Fibroblast of the aortic adventitia (primary cell): ENCODE results near the gene C1orf159. TPM values are rescaled to one million over a fixed set of nuclear protein-coding genes. Genes with fewer than 3 reads are reported as not detected.

Experiments
- DNase-seq: peaks from one replicate; pipeline ENCODE4 v3.0.0-alpha.2; 2010; ENCODE audit warnings: low read depth
- H3K4me3 ChIP-seq: 2 replicates; pipeline ENCODE4 v1.5.1; 2011; ENCODE audit warnings: low read depth, mild to moderate bottlenecking, control low read depth, low read length, moderate library complexity
- total RNA-seq: library from RNA; depleted of rRNA; stranded (reverse); fragments of >200 nt; gene quantifications from 2 replicates; pipeline ENCODE4 v1.2.3, GENCODE V29; 2012; ENCODE audit warnings: low replicate concordance
- TF ChIP-seq, protein P1 (sequence below): IDR thresholded peaks from 2 replicates; pipeline ENCODE4 v1.5.1; 2011; ENCODE audit warnings: mild to moderate bottlenecking, low read length, control low read depth, inconsistent platforms; ENCODE audit not compliant: insufficient read depth

C1orf159 gene
- total RNA-seq, 1 donor = 7.7 TPM

DNA sequence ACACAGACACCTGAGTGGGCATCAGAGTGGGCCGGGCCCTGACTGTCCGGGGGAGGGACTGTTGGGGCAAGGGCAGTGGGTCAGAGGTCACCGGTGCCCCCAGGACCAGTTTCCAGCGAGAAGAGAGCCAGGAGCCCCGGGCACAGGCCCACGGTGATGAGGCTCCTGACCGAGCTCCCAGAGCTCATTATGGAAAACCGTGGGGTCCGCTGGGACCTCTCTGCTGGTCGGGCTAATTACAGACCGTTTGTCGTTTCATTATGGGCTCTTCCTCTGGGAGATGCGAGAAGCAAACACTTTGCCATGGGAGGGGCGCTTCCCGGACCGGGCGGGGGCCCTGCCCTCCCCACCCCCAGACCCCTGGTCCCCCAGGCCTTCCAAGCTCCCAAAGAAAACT lies 45.8 kb upstream of the C1orf159 start:
- TF ChIP-seq, protein P1, sequence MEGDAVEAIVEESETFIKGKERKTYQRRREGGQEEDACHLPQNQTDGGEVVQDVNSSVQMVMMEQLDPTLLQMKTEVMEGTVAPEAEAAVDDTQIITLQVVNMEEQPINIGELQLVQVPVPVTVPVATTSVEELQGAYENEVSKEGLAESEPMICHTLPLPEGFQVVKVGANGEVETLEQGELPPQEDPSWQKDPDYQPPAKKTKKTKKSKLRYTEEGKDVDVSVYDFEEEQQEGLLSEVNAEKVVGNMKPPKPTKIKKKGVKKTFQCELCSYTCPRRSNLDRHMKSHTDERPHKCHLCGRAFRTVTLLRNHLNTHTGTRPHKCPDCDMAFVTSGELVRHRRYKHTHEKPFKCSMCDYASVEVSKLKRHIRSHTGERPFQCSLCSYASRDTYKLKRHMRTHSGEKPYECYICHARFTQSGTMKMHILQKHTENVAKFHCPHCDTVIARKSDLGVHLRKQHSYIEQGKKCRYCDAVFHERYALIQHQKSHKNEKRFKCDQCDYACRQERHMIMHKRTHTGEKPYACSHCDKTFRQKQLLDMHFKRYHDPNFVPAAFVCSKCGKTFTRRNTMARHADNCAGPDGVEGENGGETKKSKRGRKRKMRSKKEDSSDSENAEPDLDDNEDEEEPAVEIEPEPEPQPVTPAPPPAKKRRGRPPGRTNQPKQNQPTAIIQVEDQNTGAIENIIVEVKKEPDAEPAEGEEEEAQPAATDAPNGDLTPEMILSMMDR = no peak
- no peak for DNase-seq
- no peak overlapping the region for H3K4me3 ChIP-seq

DNA sequence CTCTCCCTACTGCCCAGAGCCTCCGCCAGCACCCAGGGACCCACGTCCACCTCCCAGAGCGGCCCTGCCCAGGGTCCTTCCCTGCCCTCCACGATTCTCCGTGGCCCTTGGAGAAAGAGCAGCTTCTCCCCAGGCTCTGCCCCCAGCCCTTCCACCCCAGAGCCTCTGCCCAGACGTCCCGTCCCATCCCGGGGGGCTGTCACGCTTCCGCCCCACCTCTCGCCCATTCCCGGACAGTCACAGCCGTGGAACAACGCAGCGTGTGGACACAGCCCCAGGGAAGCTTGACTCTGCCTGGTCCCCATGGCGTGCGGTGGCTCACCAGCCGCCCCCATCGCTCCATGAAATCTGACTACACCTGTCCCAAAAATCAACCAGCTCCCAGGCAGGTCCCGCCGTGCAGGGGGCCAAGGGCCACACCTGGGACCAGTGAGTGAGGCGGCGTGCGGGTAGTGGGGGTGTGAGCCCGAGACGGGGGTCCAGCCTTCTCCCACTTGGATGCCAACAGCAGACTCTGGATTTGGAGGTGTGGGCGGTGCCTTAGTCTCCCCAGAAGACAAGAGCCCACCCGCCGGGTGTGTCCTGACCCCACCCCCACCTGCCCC lies 45.3 kb upstream of the C1orf159 start:
- DNase-seq = no peak
- TF ChIP-seq, protein P1 = no peak
- H3K4me3 ChIP-seq = no peak overlapping the region

DNA sequence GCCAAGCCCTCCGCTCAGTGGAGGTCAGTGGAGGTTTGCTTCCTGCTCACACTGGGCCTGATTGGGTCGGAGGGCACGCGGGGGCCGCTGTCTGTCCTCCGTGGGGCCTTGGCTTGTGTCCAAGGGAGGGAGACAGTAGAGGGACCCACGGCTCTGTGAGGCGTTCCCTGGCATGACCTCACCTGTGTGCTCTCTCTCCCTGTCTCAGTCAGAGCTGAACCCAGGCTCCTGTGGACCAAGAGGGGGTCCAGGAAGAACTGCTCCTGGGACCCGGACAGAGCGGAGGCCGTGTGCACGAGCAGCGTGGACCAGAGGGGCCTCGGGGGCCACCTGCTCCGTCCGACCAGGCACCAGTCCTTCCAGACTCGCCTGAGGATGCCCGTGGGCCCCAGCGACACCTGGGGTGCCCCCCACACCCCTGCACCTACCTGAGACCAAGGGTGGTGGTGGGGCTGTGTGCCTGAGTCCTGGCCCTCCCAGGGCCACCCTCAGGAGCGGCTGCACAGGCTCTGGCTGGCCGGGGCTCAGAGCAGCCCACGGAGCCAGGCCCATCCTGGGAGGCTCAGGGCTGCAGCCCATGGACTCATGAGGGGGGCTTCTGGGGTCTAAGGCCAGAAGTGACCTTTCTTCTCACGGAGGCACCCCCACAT lies 44.5 kb upstream of the C1orf159 start:
- no peak for DNase-seq
- TF ChIP-seq, protein P1 = no peak
- no peak overlapping the region for H3K4me3 ChIP-seq

DNA sequence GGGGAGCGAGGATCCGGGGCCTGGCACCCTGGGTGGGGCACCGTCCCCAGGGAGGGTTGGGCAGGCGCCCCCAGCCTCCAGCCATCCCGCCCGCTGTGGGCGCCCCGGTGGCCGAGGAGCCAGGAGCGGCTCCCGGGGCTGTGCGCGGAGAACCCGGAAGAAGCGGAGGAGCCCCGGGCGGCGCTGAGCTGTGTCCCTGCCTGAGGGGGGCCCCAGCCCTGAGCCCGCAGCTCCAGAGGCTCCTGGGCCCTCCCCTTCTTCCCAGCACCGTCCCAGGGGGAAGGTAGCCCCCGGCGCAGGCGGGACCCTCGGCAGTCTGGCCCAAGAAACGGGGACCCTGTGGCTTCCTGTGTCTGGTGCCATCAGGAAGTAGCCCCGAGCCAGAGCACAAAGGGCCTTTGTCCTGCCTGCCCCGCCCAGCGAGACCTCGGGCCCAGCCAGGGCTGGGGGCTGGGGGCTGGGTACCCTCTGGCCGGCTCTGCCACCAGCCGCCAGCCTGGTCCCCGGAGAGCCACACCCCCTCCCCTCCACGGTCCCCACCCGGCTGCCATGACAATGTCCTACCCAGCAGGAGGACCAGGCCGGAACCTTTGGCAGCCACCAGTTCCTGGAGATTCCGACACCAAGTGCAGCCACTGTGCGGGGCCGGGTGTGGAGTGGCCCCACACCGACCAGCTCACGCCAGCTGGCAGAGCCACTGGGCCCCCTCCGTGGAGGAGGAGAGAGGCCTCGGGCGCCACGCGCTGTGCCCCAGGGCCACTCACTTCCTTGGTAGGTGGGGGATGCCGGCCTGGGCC lies 42.2 kb upstream of the C1orf159 start:
- peak overlapping the region; percentile 62 for H3K4me3 ChIP-seq
- peak; percentile 8 for DNase-seq
- TF ChIP-seq, protein P1 = no peak

DNA sequence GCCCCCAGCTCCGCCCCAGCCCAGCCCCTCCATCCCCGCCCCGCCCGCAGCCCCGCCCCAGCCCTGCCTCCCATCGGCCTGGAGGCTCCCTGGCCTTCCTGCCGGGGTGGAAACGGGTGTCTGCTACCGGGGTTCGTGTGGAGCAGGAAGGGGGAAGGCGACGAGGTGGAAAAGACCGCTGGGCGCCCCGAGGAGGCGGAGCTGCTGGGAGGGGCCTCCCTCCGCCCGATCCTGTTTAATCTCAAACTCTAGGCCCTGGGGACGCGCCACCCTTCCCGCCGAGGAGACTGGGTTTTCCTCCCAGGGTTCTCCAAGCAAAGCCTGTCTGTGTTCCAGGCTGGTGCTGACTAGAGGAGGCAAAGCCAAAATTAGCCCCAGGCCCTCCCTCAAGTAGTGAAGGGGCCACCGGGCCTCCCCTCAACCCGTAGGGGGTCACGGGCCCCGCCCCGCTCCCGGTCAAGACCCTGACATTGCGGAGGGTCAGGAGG lies 41.6 kb upstream of the C1orf159 start:
- DNase-seq = peak; percentile 87
- TF ChIP-seq, protein P1 = no peak
- peak overlapping the region; percentile 62 for H3K4me3 ChIP-seq

DNA sequence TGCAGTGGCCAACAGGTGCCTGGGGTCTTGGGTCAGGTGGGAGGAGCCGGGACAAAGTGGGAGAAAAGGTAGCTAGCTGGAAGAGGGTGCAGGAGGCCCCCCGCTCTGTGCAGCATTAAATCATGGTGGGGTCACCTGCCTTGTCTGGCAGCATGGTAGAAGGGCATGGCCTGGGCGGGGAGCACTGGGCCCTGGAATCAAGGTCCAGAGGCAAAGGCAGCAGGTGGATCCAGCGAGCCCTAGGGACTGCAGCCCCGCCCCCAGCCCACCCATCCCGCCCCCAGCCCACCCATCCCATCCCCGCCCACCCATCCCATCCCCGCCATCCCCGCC lies 41.1 kb upstream of the C1orf159 start:
- no peak for DNase-seq
- H3K4me3 ChIP-seq = no peak overlapping the region
- TF ChIP-seq, protein P1 = no peak
